ENCODE measurements around the gene GPX6.

- TF ChIP-seq REST (IDR thresholded peaks at IDR 0.05; ENCODE audit: insufficient replicate concordance, low read depth) (no peak), CTCF (IDR thresholded peaks at IDR 0.05; ENCODE audit: insufficient read depth, low read length) (no peak), POLR2AphosphoS5 (IDR thresholded peaks at IDR 0.05; ENCODE audit: low read depth) (no peak)
These were observed 23.6 kb downstream of the GPX6 start for GRCh38 chr6:28491984-28492317.

Data from HL-60 (cell line).